Erythroblast (primary cell): ENCODE results near the gene IL18RAP.

ENCODE experiments used
- GATA1 ChIP-seq: IDR thresholded peaks from 2 replicates; pipeline ENCODE4 v1.6.1; 2011; ENCODE audit warnings: low read depth, mild to moderate bottlenecking, control low read depth, low read length, moderate library complexity
- POLR2A ChIP-seq: IDR thresholded peaks from 2 replicates; pipeline ENCODE4 v1.6.1; 2011; ENCODE audit warnings: mild to moderate bottlenecking, low read length

GRCh38 chr2:102392942-102393341 lies 30.0 kb upstream of the IL18RAP start:
- TF ChIP-seq GATA1, result no peak
- TF ChIP-seq POLR2A, result no peak
